H1 (cell line): ENCODE measurements around the gene MMP1. TPM values are rescaled to one million over a fixed set of nuclear protein-coding genes. Genes with fewer than 3 reads are reported as not detected.

Experiments
- CTCF ChIA-PET: fragments of 300-600 bp; sonication (Branson Sonifier 250); formaldehyde crosslinking; loops from one replicate; lab custom pipeline; 2021; ENCODE audit not compliant: partially characterized antibody; lab: Charles Lee
- POLR2A ChIA-PET: fragments of 300-600 bp; sonication (Branson Sonifier 250); formaldehyde crosslinking; loops from one replicate; lab custom pipeline; 2021; ENCODE audit warnings: inconsistent platforms; ENCODE audit not compliant: partially characterized antibody; lab: Charles Lee
- DNase-seq, 2 experiments: peaks; one replicate each; pipeline versions ENCODE4 v3.0.0 to v3.0.0-alpha.2; 2010 to 2022; ENCODE audit warnings: low spot score in 2 of 2, low read depth in 1 of 2, mixed read lengths in 1 of 2
- FAIRE-seq: peaks from 2 replicates; lab custom pipeline; 2011; peaks lifted over from hg19 to GRCh38; lab: Jason Lieb, UNC
- H2AFZ ChIP-seq: 2 replicates; pipeline ENCODE4 v1.8.1; 2012; ENCODE audit warnings: low read length, inconsistent platforms
- H2AK5ac ChIP-seq: 2 replicates; pipeline ENCODE4 v1.6.1; 2013; ENCODE audit warnings: low read depth, low read length
- H2BK120ac ChIP-seq: replicated peaks from 2 replicates; pipeline ENCODE3; 2013; ENCODE audit warnings: low read depth, low read length, inconsistent platforms
- H2BK12ac ChIP-seq: 2 replicates; pipeline ENCODE4 v1.6.1; 2013; ENCODE audit warnings: low read depth, low read length
- H2BK15ac ChIP-seq: 2 replicates; pipeline ENCODE4 v1.6.1; 2013; ENCODE audit warnings: low read length
- H2BK20ac ChIP-seq: 2 replicates; pipeline ENCODE4 v1.6.1; 2013; ENCODE audit warnings: low read length
- H2BK5ac ChIP-seq: 2 replicates; pipeline ENCODE4 v1.6.1; 2013; ENCODE audit warnings: low read depth, low read length
- H3K14ac ChIP-seq: 2 replicates; pipeline ENCODE4 v1.6.1; 2013; ENCODE audit warnings: inconsistent platforms; ENCODE audit not compliant: insufficient read length
- H3K18ac ChIP-seq: 2 replicates; pipeline ENCODE4 v1.6.1; 2013; ENCODE audit warnings: low read length; ENCODE audit errors: extremely low read depth
- H3K23ac ChIP-seq: 2 replicates; pipeline ENCODE4 v1.6.1; 2013; ENCODE audit warnings: inconsistent platforms; ENCODE audit not compliant: insufficient read length
- H3K23me2 ChIP-seq: 2 replicates; pipeline ENCODE4 v1.6.1; 2013; ENCODE audit warnings: low read depth, low read length
- H3K27ac ChIP-seq: 2 replicates; pipeline ENCODE4 v1.6.1; 2011; ENCODE audit warnings: low read depth, low read length, inconsistent platforms
- H3K27me3 ChIP-seq, 4 experiments: replicated peaks in 1 of 4; 1 replicate in 1 of 4; 2 replicates in 3 of 4; pipeline versions ENCODE4 v1.6.1 to v1.8.1; 2011 to 2013; ENCODE audit warnings: low read length in 3 of 4, mild to moderate bottlenecking in 3 of 4, inconsistent platforms in 2 of 4, mixed read lengths in 2 of 4, moderate library complexity in 1 of 4; ENCODE audit not compliant: control insufficient read depth in 3 of 4, insufficient read depth in 3 of 4; ENCODE audit errors: extremely low read depth in 1 of 4
- H3K36me3 ChIP-seq, 4 experiments: 2 replicates each; pipeline versions ENCODE4 v1.6.1 to v1.8.1; 2011 to 2013; ENCODE audit warnings: mild to moderate bottlenecking in 4 of 4, low read length in 3 of 4, moderate library complexity in 2 of 4, control low read depth in 1 of 4, inconsistent platforms in 1 of 4; ENCODE audit not compliant: insufficient read depth in 4 of 4, control insufficient read depth in 2 of 4
- H3K4ac ChIP-seq: replicated peaks from 2 replicates; pipeline ENCODE3; 2013; ENCODE audit warnings: low read length, low read depth, mixed read lengths, inconsistent platforms; ENCODE audit not compliant: insufficient read length
- H3K4me1 ChIP-seq, 4 experiments: replicated peaks in 1 of 4; 1 replicate in 1 of 4; 2 replicates in 3 of 4; pipeline versions ENCODE4 v1.6.1 to v1.8.1; 2011 to 2013; ENCODE audit warnings: low read length in 3 of 4, inconsistent platforms in 2 of 4, mixed read lengths in 1 of 4; ENCODE audit not compliant: insufficient read depth in 4 of 4, control insufficient read depth in 3 of 4
- H3K4me2 ChIP-seq, 2 experiments: 2 replicates each; pipeline versions ENCODE4 v1.6.1 to v1.8.1; 2011 to 2013; ENCODE audit warnings: low read depth in 2 of 2, low read length in 2 of 2, control low read depth in 1 of 2, inconsistent platforms in 1 of 2, mild to moderate bottlenecking in 1 of 2; ENCODE audit not compliant: insufficient read depth in 1 of 2
- H3K4me3 ChIP-seq, 4 experiments: fragments of 200-600, 300-600 bp in 1 of 4; sonication (generic), shearing (Covaris generic), sonication (Bioruptor Twin) in 1 of 4; 2 replicates each; pipeline versions ENCODE4 v1.5.1 to v1.8.1; 2011 to 2016; ENCODE audit warnings: low read length in 4 of 4, low read depth in 3 of 4, control low read depth in 2 of 4, inconsistent platforms in 2 of 4, mild to moderate bottlenecking in 2 of 4, mixed read lengths in 1 of 4, moderate library complexity in 1 of 4; ENCODE audit not compliant: insufficient read depth in 2 of 4; ENCODE audit errors: extremely low read depth in 1 of 4
- H3K56ac ChIP-seq: replicated peaks from 2 replicates; pipeline ENCODE3; 2013; ENCODE audit warnings: low read depth, mild to moderate bottlenecking, mixed read lengths, low read length, inconsistent platforms; ENCODE audit not compliant: insufficient read length
- H3K79me1 ChIP-seq: 2 replicates; pipeline ENCODE4 v1.6.1; 2013; ENCODE audit warnings: low read depth, low read length, control low read depth
- H3K79me2 ChIP-seq, 2 experiments: 2 replicates each; pipeline versions ENCODE4 v1.6.1 to v1.8.1; 2012 to 2013; ENCODE audit warnings: low read length in 2 of 2, mild to moderate bottlenecking in 2 of 2, inconsistent platforms in 1 of 2; ENCODE audit not compliant: insufficient read depth in 2 of 2, control insufficient read depth in 1 of 2
- H3K9ac ChIP-seq, 4 experiments: replicated peaks in 1 of 4; 1 replicate in 1 of 4; 2 replicates in 3 of 4; pipeline versions ENCODE4 v1.6.1 to v1.8.1; 2011 to 2013; ENCODE audit warnings: low read depth in 3 of 4, low read length in 3 of 4, control low read depth in 2 of 4, mild to moderate bottlenecking in 2 of 4, moderate library complexity in 2 of 4, inconsistent platforms in 1 of 4; ENCODE audit errors: extremely low read depth in 1 of 4
- H3K9me3 ChIP-seq, 2 experiments: 2 replicates each; pipeline versions ENCODE4 v1.6.1 to v1.8.1; 2012 to 2013; ENCODE audit warnings: mild to moderate bottlenecking in 2 of 2, moderate library complexity in 2 of 2, control low read depth in 1 of 2, inconsistent platforms in 1 of 2, low read depth in 1 of 2, low read length in 1 of 2, mixed read lengths in 1 of 2; ENCODE audit not compliant: insufficient read depth in 2 of 2
- H4K20me1 ChIP-seq, 2 experiments: replicated peaks in 1 of 2; 2 replicates each; pipeline versions ENCODE3 to v1.8.1; 2011 to 2013; ENCODE audit warnings: inconsistent platforms in 2 of 2, low read length in 2 of 2, mild to moderate bottlenecking in 1 of 2; ENCODE audit not compliant: insufficient read depth in 2 of 2, control insufficient read depth in 1 of 2
- H4K5ac ChIP-seq: 2 replicates; pipeline ENCODE4 v1.6.1; 2013; ENCODE audit warnings: low read length, low read depth, mixed read lengths, inconsistent platforms; ENCODE audit not compliant: insufficient read length
- H4K8ac ChIP-seq: 2 replicates; pipeline ENCODE4 v1.8.0; 2013; ENCODE audit warnings: mild to moderate bottlenecking, moderate library complexity, low read length, inconsistent platforms; ENCODE audit not compliant: insufficient read depth; ENCODE audit errors: extremely low read depth
- H4K91ac ChIP-seq: replicated peaks from 2 replicates; pipeline ENCODE3; 2013; ENCODE audit warnings: low read length, mixed read lengths, inconsistent platforms; ENCODE audit not compliant: insufficient read length
- CTCF ChIP-seq, 3 experiments: IDR thresholded peaks; 1 replicate in 2 of 3; 2 replicates in 1 of 3; pipeline versions ENCODE4 v1.5.1 to v1.6.1; 2011; ENCODE audit warnings: low read length in 3 of 3, mild to moderate bottlenecking in 3 of 3, inconsistent platforms in 2 of 3, low read depth in 1 of 3, moderate library complexity in 1 of 3; ENCODE audit not compliant: insufficient read depth in 1 of 3; ENCODE audit errors: control extremely low read depth in 1 of 3
- WGBS, 2 experiments: shearing (Covaris generic) in 1 of 2; methylation state at CpG; one replicate each; pipeline versions ENCODE4 v1.1.6 to v1.1.7; 2013 to 2015; ENCODE audit warnings: low lambda C conversion rate in 2 of 2, mixed read lengths in 2 of 2, inconsistent platforms in 1 of 2, low coverage in 1 of 2, missing lambda C conversion rate in 1 of 2; ENCODE audit not compliant: insufficient replicate concordance in 2 of 2, insufficient coverage in 1 of 2, insufficient read length in 1 of 2; ENCODE audit errors: extremely low coverage in 1 of 2, missing lambda C conversion rate in 1 of 2; 5-methylcytosine and 5-hydroxymethylcytosine counted together
- polyA plus RNA-seq, 7 experiments: library from polyadenylated mRNA; depleted of rRNA in 3 of 7; stranded (reverse) in 5 of 7; unstranded in 2 of 7; fragments of >200 nt in 5 of 7; fragments of 200-250 nt in 2 of 7; gene quantifications; 1 replicate in 5 of 7; 2 replicates in 1 of 7; 4 replicates in 1 of 7; pipeline versions ENCODE4 v1.2.1 to v1.2.3, GENCODE V29; 2011 to 2013; ENCODE audit warnings: missing spikeins in 2 of 7, mixed read lengths in 2 of 7
- total RNA-seq: library from RNA; stranded (reverse); fragmentation: NEBNext Ultra II Directional; extraction: Animal tissue kit (Norgen Biotek cat#: 25700); gene quantifications from 2 replicates; pipeline ENCODE4 v1.2.1, GENCODE V29; 2021

MMP1 gene
- total and polyA plus RNA-seq, 2 of the 8 experiments (the other 6 are each of a cell fraction or from before 2014, with no cell fraction given), result not detected

GRCh38 chr11:102831489-102832440 is 33.8 kb upstream of the MMP1 start:
- Histone ChIP-seq H3K18ac (no peak overlapping the region), H2BK120ac (no peak overlapping the region), H3K4me3 (peak overlapping the region in 2 of 4 experiments; percentile 10 to 34; a peak in 2 of 8 replicates), H2AFZ (peak overlapping the region; percentile 61), H3K79me1 (no peaks in the 10 kb centered on the region), H3K4me1 (peaks cover 0 to 7% (median 1%) of the 10 kb centered on the region in 4 experiments; a peak in 4 of 7 replicates), H3K9me3 (no peaks in the 10 kb centered on the region), H3K9ac (no peak overlapping the region), H3K14ac (no peak overlapping the region), H2BK15ac (peak overlapping the region; percentile 51; the same call in 1 of the 2 replicates), H3K4ac (no peak overlapping the region), H2BK12ac (peak overlapping the region; percentile 79; the same call in 1 of the 2 replicates), H3K27me3 (no peaks in the 10 kb centered on the region; a peak in 2 of 7 replicates), H3K23me2 (no peaks in the 10 kb centered on the region), H3K79me2 (no peaks in the 10 kb centered on the region), H3K4me2 (peak overlapping the region; percentile 47 to 54; a peak in 3 of 4 replicates), H2AK5ac (no peak overlapping the region), H2BK20ac (no peak overlapping the region), H3K36me3 (no peaks in the 10 kb centered on the region), H4K8ac (peak overlapping the region; percentile 35; the same call in 1 of the 2 replicates), H2BK5ac (no peak overlapping the region; the same call in 1 of the 2 replicates), H4K5ac (no peak overlapping the region), H3K27ac (no peak overlapping the region), H3K56ac (no peak overlapping the region), H4K91ac (no peak overlapping the region), H4K20me1 (no peaks in the 10 kb centered on the region), H3K23ac (no peak overlapping the region)
- CTCF ChIA-PET, result interaction anchor here (0.7 to 3.1 kb wide), 18 partner anchors 10 to 246 kb away, joined by 3 to 21 read pairs (median 4); partner anchors contain the start of gene MMP10
- FAIRE-seq, result no peak
- WGBS, 2 experiments, result 60% methylated on average over 36 of the region's 38 CpGs; no CpG with 5 or more reads in 1 of the 2 experiments
- peak in 1 of 2 experiments; percentile 71 for DNase-seq
- POLR2A ChIA-PET, result no interaction called here
- peak; percentile 52 to 79 (median 64) for TF ChIP-seq CTCF (IDR thresholded peaks at IDR 0.05; ENCODE audit: control extremely low read depth in 1 of 3, insufficient read depth in 1 of 3, low read depth in 1 of 3, low read length in 3 of 3)
